GM12891 (cell line): ENCODE data around the gene FUCA2.
"Not testable (repeated sequence)": the region's sequence is repeated elsewhere in the genome, so short reads cannot be mapped to it uniquely, and the experiment has no call there.

Experiments
- DNase-seq: peaks from one replicate; pipeline ENCODE4 v3.0.0; 2011; ENCODE audit warnings: low spot score; ENCODE audit not compliant: insufficient read length
- FAIRE-seq: peaks from 2 replicates; lab custom pipeline; 2011; peaks lifted over from hg19 to GRCh38; lab: Jason Lieb, UNC
- PAX5 ChIP-seq: IDR thresholded peaks from 2 replicates; pipeline ENCODE4 v1.6.1; 2011; ENCODE audit warnings: low read length, moderate library complexity, mild to moderate bottlenecking; ENCODE audit not compliant: insufficient read depth, severe bottlenecking
- POLR2A ChIP-seq: IDR thresholded peaks from 2 replicates; pipeline ENCODE4 v1.6.1; 2011; ENCODE audit warnings: low read depth, low read length, control low read depth
- POLR2AphosphoS5 ChIP-seq: IDR thresholded peaks from 2 replicates; pipeline ENCODE4 v1.6.1; 2011; ENCODE audit warnings: low read depth, low read length, control low read depth
- POU2F2 ChIP-seq: IDR thresholded peaks from 2 replicates; pipeline ENCODE4 v1.6.1; 2011; ENCODE audit warnings: low read depth, mild to moderate bottlenecking, control low read depth, low read length, moderate library complexity
- SPI1 ChIP-seq: IDR thresholded peaks from 2 replicates; pipeline ENCODE4 v1.6.1; 2011; ENCODE audit warnings: low read depth, low read length, control low read depth
- TAF1 ChIP-seq: IDR thresholded peaks from 2 replicates; pipeline ENCODE4 v1.6.1; 2011; ENCODE audit warnings: low read depth, low read length, control low read depth

Gene FUCA2

DNA sequence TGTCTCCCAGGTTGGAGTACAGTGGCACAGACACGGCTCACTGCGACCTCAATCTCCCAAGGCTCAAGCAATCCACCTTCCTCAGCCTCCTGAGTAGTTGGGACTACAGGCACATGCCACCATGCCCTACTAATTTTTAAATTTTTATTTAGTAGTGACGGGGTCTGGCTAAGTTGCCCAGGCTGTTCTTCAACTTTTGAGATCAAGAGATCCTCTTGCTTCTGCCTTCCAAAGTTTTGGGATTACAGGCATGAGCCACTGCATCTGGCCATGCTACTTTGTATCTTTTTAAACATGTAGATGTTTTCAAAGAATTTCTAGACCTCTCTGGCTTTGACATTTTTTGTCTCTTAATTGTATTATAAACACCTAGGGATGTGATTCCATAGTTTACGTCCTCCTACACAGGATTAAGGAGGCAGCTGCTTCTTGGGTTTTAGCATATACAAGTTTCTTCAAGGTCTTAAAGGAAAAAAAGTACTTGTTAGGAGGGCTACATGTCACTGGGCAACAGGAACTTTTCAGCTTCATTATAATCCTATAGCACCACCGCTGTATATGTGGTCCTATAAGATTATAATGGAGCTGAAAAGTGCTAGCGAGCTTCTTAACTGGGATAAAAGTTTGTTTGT is 62.3 kb downstream of the FUCA2 start:
- FAIRE-seq (no peak), DNase-seq (no peak)
- no peak for TF ChIP-seq POLR2AphosphoS5
- TF ChIP-seq TAF1 = no peak
- no peak for TF ChIP-seq POU2F2
- no peak for TF ChIP-seq PAX5
- no peak for TF ChIP-seq POLR2A
- TF ChIP-seq SPI1 = no peak

DNA sequence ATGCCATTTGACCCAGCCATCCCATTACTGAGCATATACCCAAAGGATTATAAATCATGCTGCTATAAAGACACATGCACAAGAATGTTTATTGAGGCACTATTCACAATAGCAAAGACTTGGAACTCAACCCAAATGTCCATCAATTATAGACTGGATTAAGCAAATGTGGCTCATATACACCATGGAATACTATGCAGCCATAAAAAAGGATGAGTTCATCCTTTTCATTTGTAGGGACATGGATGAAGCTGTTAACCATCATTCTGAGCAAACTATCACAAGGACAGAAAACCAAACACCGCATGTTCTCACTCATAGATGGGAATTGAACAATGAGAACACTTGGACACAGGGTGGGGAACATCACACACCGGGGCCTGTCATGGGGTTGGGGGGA is 63.7 kb downstream of the FUCA2 start:
- FAIRE-seq, DNase-seq: not testable (repeated sequence)
